GM21786 (cell line): Measurements from ENCODE around the gene SLC6A16.
"Not testable (repeated sequence)": the region's sequence is repeated elsewhere in the genome, so short reads cannot be mapped to it uniquely, and the experiment has no call there.

ENCODE experiments used
- ATAC-seq: cut with Tn5 transposase; IDR thresholded peaks from one replicate; pipeline ENCODE4 v1.9.1; 2021; ENCODE audit not compliant: unreplicated experiment

Gene SLC6A16

DNA sequence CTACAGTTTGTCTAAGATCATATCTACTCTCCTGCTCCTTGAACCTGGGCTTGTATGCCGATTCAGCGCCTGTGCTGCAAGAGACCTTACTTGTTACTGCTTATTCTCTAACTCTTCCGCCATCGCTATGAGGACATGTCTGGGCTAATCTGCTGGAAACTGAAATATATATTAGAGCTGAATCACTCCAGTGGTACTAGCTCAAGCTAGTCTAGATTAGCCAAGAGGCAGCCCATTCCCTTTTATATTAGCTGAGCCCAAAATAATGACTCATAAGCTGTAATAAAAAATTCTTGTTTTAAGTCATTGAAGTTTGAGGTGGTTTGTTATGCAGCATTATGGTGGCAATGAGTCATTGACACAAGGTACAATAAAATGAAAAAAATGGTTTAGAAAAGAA lies 52.8 kb downstream of the SLC6A16 start:
- no peak for ATAC-seq

DNA sequence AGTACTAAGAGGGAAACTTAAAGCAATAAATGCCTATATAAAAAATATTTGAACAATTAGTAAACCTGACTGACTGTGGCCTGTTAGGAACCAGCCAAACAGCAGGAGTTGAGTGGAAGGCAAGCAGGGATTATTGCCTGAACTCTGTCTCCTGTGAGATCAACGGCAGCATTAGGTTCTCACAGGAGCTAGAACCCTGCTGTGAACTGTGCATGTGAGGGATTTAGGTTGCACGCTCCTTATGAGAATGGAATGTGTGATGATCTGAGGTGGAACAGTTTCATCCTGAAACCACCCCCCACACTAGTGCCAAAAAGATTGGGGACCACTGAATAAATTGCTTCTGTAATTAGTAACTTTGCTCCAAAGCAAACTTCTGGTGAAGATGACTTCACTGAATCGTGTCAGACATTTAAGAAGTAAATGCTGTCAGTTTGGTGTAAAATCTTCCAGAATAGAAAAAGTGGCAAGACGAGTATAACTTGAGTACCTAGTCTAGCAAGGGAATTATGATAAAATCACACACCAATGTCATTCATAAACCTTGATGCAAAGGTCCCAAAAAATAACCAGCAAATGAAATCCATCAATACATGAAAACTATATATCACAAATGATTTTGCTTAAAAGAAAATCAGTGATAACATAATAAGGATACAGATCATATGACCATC lies 53.8 kb downstream of the SLC6A16 start:
- ATAC-seq = no peak

DNA sequence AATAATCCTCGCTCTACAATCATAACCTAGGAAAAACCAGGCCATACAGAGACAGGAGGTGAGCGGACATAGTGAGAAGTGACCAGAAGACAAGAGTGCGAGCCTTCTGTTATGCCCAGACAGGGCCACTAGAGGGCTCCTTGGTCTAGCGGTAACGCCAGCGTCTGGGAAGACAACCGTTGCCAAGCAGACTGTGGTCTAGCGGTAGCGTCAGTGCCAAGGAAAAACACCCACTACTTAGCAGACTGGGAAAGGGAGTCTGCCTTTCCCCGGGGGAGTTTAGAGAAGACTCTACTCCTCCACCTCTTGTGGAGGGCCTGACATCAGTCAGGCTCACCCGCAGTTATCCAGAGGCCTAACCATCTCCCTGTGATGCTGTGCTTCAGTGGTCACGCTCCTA lies 58.6 kb downstream of the SLC6A16 start:
- ATAC-seq = not testable (repeated sequence)

DNA sequence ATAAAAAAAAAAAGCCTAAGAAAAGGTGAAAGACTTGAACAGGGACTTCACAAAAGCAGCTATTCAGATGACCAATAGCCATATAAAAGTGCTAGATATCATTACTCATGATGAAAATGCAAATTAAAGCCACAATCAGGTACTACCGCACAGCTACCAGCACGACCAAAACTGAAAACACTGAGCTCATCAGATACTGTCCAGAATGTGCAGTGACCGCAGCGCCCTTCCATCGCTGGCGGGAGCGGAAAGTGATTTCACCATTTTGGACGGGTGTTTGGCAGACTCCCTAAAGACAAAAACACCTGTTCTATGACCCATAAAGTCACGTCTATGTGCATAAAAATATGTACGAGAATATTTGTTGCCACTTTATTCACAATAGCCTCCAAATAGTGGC lies 60.7 kb downstream of the SLC6A16 start:
- no peak for ATAC-seq

DNA sequence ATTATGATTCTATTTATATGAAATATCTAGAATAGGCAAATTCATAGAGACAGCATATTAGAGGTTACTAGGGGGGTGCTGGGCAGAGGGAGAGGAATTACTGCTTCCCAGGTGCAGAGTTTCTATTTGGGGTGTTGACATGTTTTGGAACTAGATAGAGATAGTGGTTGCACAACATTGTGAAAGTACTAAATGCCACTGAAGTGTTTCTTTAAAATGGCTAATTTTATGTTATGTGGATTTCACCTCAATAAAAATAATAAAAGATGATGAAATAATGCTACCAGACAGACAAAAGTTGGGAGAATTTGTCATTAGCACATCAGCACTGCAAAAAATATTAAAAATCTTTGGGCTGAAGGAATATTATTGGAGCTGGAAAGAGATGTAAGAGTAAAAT lies 63.4 kb downstream of the SLC6A16 start:
- ATAC-seq = no peak

DNA sequence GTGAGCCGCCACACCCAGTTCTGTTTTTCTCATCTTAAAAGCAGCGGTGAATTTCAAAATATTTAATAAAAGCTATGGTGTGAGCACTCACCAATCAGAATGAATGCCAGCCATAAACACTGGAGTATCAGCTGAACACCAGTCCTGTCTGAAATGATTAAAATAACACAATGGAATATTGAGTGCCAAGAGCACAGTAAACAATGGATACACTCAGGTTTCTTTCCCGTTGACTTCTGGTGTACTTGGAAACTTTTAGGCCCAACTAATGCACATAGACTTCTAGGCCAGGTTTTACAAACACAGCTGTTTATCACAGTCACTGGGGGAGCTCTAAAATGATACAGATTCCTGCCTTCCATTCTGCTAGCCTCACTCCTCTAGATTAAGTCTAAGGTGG lies 68.3 kb downstream of the SLC6A16 start:
- ATAC-seq = no peak

DNA sequence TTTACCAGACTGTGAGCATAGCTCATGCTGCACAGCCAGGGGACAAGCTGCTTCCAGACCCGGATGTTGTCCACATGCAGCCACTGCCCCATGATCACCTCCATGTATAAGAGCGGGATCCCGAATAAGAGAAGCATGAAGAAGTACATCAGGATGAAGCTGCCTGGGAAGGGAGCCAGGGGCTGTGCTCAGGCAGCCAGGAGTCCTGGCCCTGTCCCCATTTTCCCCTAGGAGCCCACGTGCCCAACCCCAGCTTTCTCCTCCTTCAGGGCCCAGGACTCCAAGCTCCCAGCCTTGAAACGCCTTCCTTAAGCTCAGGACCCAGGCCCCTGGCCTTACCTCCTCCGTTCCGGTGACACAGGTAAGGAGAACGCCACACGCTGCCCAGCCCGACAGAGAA lies 69.3 kb downstream of the SLC6A16 start:
- ATAC-seq = no peak

DNA sequence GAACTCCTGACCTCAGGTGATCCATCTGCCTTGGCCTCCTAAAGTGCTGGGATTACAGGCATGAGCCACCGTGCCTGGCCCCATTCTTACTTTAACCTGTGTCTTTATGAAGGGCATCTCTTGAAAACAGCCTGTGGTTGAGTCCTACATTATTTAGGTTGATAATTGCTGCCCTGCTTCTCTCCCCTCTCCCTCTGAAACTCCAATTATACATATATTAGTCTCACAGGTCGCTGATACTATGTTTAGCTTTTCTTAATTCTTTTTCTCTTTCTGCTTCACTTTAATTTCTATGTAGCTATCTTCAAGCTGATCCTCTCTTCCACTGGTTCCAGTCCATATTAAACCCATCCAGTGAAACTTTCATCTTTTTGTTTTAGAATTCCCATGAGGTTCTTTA lies 75.1 kb downstream of the SLC6A16 start:
- ATAC-seq = no peak

DNA sequence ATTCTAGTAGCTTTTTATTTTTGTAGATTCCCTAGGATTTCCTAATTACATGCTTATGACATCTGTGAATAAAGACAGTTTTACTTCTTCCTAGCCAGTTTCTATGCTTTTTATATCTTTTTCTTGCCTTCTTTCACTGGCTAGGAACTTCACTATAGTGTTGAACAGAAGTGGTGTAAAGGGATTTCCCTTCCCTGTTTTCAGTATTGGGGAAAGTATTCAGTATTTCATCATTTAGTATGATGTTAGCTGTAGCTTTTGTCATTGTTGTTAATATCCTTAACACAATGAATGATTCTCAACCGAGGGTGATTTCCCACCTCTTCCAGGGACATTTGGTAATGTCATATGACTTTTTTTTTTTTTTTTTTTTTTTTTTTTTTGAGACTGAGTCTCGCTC lies 77.3 kb downstream of the SLC6A16 start:
- ATAC-seq = no peak

DNA sequence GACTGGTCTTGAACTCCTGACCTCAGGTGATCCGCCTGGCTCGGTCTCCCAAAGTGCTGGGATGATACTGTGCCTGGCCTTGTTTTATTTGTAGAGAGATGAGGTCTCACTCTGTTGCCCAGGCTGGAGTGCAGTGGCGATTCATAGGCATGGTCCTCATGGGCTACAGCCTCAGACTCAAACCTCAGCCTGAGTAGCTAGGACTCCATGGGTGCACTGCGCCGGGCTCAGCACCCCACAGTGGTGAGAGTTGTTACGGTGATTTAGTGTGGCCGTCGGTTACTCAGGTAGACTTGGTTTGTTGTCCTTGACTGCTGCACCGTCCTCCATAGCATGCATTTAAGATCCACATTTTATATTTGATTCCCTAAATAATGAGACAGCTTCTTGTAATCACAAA lies 80.7 kb downstream of the SLC6A16 start:
- ATAC-seq = no peak

DNA sequence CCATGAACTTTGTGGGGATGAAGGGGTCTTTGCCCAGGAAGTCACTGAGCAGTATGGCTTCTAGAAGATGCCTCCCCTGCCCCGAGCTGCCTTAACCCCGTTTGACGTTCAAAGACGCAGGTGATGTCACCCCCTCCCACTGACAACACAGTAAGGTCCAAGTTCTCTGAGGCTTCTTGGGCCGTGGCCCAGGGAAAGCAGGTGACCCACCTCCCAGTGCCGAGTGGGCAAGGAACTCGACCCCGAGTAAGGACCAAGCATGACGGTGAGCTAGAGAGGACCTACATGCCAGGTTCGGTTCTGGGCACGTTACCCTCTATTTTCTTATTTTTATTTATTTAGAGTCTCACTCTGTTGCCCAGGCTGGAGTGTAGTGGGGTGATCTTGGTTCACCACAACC lies 81.3 kb downstream of the SLC6A16 start:
- ATAC-seq = no peak

DNA sequence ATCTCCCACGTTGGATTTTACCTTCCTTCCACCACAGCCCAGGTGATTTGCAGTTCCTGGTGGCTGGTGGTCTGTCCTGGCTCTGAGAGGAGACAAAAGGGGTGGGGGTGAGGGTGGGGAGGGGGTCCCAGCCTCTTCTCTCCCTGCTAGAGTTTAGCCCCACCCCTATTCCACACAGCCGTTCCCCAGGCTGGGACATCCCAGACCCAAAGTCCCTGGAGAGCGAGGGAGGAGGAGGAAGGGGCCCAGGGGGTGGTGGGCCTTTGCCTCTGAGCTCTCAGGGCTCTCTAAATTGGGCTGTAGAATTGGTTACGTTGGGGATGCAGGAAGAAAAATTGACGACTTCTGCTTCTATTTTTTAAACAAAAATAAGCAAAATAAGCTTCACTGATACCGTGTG lies 81.9 kb downstream of the SLC6A16 start:
- no peak for ATAC-seq

DNA sequence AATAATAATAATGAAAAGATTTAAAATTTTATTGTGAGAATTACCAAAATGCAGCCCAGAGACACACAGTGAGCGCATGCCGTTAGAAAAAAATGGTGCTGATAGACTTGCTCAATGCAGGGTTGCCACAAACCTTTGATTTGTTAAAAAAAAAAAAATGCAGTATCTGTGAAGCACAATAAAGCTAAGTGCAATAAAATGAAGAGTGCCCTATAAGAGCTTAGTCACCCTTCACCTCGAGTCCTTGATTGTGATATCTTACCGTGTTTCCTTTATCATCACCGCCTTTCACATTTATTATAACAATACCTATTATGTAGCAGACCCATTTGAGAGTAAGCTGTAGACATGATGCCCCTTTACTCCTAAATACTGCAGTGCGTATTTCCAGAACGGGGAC lies 83.2 kb downstream of the SLC6A16 start:
- ATAC-seq = no peak
